Measurements from ENCODE around the gene GALNTL6. TPM values are rescaled to one million over a fixed set of nuclear protein-coding genes. Genes with fewer than 3 reads are reported as not detected.

Gene GALNTL6
- total and polyA plus RNA-seq, 9 of the 15 experiments (the other 6 are each of a cell fraction or from before 2014, with no cell fraction given): 0.18 to 0.50 (median 0.29) TPM

DNA sequence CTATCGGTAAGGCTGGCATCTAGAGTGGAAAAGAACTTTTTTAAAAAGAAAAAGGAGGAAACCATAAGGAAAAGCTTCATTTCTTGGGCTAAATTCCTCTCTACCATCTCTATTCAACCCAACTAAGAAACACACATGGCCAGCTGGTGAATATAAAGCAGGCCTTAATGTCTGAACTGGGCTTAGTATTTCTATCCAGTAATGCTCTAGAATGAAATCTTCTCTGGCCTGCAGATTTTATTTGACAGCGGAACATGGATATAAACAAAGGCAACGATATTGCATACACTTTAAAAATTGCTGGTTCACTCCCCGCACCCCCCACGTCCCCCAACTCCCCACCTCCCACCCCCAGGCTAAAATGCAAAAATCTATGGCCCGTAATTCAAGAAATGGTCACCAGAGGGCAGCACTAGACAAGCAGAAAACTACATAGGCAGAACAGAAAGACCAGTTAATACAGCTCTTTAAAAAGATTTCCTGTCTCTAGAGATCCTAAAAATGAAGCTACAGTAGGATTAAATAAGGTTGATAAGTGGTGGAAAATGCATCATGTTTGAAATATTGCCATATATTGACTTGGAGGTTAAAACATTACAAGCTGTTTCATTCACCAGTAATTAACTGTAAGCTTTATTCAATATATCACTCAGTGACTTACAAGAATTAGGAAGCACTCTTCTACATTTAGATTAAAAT is 1200.2 kb downstream of the GALNTL6 start (continued):
- TF ChIP-seq, protein P1, sequence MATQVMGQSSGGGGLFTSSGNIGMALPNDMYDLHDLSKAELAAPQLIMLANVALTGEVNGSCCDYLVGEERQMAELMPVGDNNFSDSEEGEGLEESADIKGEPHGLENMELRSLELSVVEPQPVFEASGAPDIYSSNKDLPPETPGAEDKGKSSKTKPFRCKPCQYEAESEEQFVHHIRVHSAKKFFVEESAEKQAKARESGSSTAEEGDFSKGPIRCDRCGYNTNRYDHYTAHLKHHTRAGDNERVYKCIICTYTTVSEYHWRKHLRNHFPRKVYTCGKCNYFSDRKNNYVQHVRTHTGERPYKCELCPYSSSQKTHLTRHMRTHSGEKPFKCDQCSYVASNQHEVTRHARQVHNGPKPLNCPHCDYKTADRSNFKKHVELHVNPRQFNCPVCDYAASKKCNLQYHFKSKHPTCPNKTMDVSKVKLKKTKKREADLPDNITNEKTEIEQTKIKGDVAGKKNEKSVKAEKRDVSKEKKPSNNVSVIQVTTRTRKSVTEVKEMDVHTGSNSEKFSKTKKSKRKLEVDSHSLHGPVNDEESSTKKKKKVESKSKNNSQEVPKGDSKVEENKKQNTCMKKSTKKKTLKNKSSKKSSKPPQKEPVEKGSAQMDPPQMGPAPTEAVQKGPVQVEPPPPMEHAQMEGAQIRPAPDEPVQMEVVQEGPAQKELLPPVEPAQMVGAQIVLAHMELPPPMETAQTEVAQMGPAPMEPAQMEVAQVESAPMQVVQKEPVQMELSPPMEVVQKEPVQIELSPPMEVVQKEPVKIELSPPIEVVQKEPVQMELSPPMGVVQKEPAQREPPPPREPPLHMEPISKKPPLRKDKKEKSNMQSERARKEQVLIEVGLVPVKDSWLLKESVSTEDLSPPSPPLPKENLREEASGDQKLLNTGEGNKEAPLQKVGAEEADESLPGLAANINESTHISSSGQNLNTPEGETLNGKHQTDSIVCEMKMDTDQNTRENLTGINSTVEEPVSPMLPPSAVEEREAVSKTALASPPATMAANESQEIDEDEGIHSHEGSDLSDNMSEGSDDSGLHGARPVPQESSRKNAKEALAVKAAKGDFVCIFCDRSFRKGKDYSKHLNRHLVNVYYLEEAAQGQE (IDR thresholded peaks at IDR 0.05; ENCODE audit: borderline replicate concordance): peak; percentile 72
- TF ChIP-seq, protein P1 (CRISPR knock-in tag; IDR thresholded peaks at IDR 0.05; ENCODE audit: low read depth): no peak
- TF ChIP-seq SMARCE1 (IDR thresholded peaks at IDR 0.05) (no peak), FOXK1 (CRISPR knock-in tag; IDR thresholded peaks at IDR 0.05; ENCODE audit: borderline replicate concordance) (no peak), MCM3 (IDR thresholded peaks at IDR 0.05) (no peak), RNF2 (IDR thresholded peaks at IDR 0.05) (no peak), RCOR1 (IDR thresholded peaks at IDR 0.05; ENCODE audit: borderline replicate concordance in 1 of 2, low read depth in 2 of 2, low read length in 2 of 2) (no peak)
- TF ChIP-seq, protein P2, sequence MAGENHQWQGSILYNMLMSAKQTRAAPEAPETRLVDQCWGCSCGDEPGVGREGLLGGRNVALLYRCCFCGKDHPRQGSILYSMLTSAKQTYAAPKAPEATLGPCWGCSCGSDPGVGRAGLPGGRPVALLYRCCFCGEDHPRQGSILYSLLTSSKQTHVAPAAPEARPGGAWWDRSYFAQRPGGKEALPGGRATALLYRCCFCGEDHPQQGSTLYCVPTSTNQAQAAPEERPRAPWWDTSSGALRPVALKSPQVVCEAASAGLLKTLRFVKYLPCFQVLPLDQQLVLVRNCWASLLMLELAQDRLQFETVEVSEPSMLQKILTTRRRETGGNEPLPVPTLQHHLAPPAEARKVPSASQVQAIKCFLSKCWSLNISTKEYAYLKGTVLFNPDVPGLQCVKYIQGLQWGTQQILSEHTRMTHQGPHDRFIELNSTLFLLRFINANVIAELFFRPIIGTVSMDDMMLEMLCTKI (IDR thresholded peaks at IDR 0.05; ENCODE audit: partially characterized antibody): no peak
- TF ChIP-seq, protein P3, sequence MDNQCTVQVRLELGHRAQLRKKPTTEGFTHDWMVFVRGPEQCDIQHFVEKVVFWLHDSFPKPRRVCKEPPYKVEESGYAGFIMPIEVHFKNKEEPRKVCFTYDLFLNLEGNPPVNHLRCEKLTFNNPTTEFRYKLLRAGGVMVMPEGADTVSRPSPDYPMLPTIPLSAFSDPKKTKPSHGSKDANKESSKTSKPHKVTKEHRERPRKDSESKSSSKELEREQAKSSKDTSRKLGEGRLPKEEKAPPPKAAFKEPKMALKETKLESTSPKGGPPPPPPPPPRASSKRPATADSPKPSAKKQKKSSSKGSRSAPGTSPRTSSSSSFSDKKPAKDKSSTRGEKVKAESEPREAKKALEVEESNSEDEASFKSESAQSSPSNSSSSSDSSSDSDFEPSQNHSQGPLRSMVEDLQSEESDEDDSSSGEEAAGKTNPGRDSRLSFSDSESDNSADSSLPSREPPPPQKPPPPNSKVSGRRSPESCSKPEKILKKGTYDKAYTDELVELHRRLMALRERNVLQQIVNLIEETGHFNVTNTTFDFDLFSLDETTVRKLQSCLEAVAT (IDR thresholded peaks at IDR 0.05): no peak
- TF ChIP-seq, protein P4, sequence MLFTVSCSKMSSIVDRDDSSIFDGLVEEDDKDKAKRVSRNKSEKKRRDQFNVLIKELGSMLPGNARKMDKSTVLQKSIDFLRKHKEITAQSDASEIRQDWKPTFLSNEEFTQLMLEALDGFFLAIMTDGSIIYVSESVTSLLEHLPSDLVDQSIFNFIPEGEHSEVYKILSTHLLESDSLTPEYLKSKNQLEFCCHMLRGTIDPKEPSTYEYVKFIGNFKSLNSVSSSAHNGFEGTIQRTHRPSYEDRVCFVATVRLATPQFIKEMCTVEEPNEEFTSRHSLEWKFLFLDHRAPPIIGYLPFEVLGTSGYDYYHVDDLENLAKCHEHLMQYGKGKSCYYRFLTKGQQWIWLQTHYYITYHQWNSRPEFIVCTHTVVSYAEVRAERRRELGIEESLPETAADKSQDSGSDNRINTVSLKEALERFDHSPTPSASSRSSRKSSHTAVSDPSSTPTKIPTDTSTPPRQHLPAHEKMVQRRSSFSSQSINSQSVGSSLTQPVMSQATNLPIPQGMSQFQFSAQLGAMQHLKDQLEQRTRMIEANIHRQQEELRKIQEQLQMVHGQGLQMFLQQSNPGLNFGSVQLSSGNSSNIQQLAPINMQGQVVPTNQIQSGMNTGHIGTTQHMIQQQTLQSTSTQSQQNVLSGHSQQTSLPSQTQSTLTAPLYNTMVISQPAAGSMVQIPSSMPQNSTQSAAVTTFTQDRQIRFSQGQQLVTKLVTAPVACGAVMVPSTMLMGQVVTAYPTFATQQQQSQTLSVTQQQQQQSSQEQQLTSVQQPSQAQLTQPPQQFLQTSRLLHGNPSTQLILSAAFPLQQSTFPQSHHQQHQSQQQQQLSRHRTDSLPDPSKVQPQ (CRISPR knock-in tag; IDR thresholded peaks at IDR 0.05; ENCODE audit: borderline replicate concordance): no peak
- TF ChIP-seq, protein P5, sequence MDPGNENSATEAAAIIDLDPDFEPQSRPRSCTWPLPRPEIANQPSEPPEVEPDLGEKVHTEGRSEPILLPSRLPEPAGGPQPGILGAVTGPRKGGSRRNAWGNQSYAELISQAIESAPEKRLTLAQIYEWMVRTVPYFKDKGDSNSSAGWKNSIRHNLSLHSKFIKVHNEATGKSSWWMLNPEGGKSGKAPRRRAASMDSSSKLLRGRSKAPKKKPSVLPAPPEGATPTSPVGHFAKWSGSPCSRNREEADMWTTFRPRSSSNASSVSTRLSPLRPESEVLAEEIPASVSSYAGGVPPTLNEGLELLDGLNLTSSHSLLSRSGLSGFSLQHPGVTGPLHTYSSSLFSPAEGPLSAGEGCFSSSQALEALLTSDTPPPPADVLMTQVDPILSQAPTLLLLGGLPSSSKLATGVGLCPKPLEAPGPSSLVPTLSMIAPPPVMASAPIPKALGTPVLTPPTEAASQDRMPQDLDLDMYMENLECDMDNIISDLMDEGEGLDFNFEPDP (CRISPR knock-in tag; IDR thresholded peaks at IDR 0.05): no peak

All from K562 (cell line).